CD8-positive, alpha-beta memory T cell (primary cell): ENCODE results near the gene ZBTB48. TPM values are rescaled to one million over a fixed set of nuclear protein-coding genes. Genes with fewer than 3 reads are reported as not detected.

Experiments used
- CTCF ChIA-PET: fragments of 350-600 bp; sonication (Branson Sonifier 250); formaldehyde crosslinking; loops from one replicate; lab custom pipeline; 2021; ENCODE audit warnings: antibody characterized with exemption; lab: Charles Lee
- POLR2A ChIA-PET: fragments of 350-600 bp; sonication (Branson Sonifier 250); formaldehyde crosslinking; loops from one replicate; lab custom pipeline; 2021; ENCODE audit warnings: antibody characterized with exemption; lab: Charles Lee
- DNase-seq, 5 donors: peaks; one replicate each; pipeline versions ENCODE4 v3.0.0 to v3.0.0-alpha.2; 2020 to 2022; ENCODE audit warnings: mixed read lengths in 1 of 5
- H3K27ac ChIP-seq: one replicate; pipeline ENCODE4 v1.7.0; 2013; ENCODE audit warnings: low read depth, mild to moderate bottlenecking, low read length, moderate library complexity
- H3K27me3 ChIP-seq: 2 replicates; pipeline ENCODE4 v1.7.0; 2013; ENCODE audit warnings: low read length, mild to moderate bottlenecking; ENCODE audit not compliant: insufficient read depth, poor library complexity, severe bottlenecking
- H3K36me3 ChIP-seq: 2 replicates; pipeline ENCODE4 v1.7.0; 2013; ENCODE audit warnings: mild to moderate bottlenecking, low read length, moderate library complexity; ENCODE audit not compliant: insufficient read depth
- H3K4me1 ChIP-seq: 2 replicates; pipeline ENCODE4 v1.7.0; 2013; ENCODE audit warnings: mild to moderate bottlenecking, low read length, moderate library complexity; ENCODE audit not compliant: insufficient read depth
- H3K4me3 ChIP-seq: 2 replicates; pipeline ENCODE4 v1.7.0; 2013; ENCODE audit warnings: mild to moderate bottlenecking, low read length
- H3K9me3 ChIP-seq: 2 replicates; pipeline ENCODE4 v1.7.0; 2013; ENCODE audit warnings: mild to moderate bottlenecking, low read length
- H3K27ac Mint-ChIP-seq, 8 donors: one replicate each; pipeline ENCODE4 v1.8.0; 2020 to 2021; ENCODE audit warnings: mixed read lengths in 8 of 8, mild to moderate bottlenecking in 6 of 8, inconsistent platforms in 3 of 8, moderate library complexity in 3 of 8
- H3K27me3 Mint-ChIP-seq, 2 donors: one replicate each; pipeline ENCODE4 v1.8.0; 2020 to 2021; ENCODE audit warnings: mixed read lengths in 2 of 2, mild to moderate bottlenecking in 1 of 2, moderate library complexity in 1 of 2
- H3K36me3 Mint-ChIP-seq, 3 donors: one replicate each; pipeline ENCODE4 v1.8.0; 2020 to 2021; ENCODE audit warnings: mixed read lengths in 3 of 3, inconsistent platforms in 1 of 3, mild to moderate bottlenecking in 1 of 3
- H3K4me1 Mint-ChIP-seq, 3 donors: one replicate each; pipeline ENCODE4 v1.8.0; 2020 to 2021; ENCODE audit warnings: mixed read lengths in 3 of 3, inconsistent platforms in 1 of 3, mild to moderate bottlenecking in 1 of 3
- H3K4me3 Mint-ChIP-seq, 7 donors: one replicate each; pipeline ENCODE4 v1.8.0; 2020 to 2021; ENCODE audit warnings: mixed read lengths in 7 of 7, mild to moderate bottlenecking in 6 of 7, moderate library complexity in 4 of 7, inconsistent platforms in 2 of 7
- H3K9me3 Mint-ChIP-seq, 5 donors: one replicate each; pipeline ENCODE4 v1.8.0; 2020 to 2022; ENCODE audit warnings: mixed read lengths in 5 of 5, mild to moderate bottlenecking in 3 of 5, moderate library complexity in 2 of 5, inconsistent platforms in 1 of 5
- polyA plus RNA-seq: library from polyadenylated mRNA; unstranded; fragments of 300-500 nt; fragmentation: Illumina TruSeq; gene quantifications from one replicate; pipeline ENCODE4 v1.2.3, GENCODE V29; 2021
- total RNA-seq, 2 experiments: library from RNA; stranded (reverse); gene quantifications; one replicate each; pipeline ENCODE4 v1.2.3, GENCODE V29; 2021

The ZBTB48 gene
- total and polyA plus RNA-seq, 3 experiments from 2014 or later, result 24.1 to 31.7 (median 25.0) TPM

DNA sequence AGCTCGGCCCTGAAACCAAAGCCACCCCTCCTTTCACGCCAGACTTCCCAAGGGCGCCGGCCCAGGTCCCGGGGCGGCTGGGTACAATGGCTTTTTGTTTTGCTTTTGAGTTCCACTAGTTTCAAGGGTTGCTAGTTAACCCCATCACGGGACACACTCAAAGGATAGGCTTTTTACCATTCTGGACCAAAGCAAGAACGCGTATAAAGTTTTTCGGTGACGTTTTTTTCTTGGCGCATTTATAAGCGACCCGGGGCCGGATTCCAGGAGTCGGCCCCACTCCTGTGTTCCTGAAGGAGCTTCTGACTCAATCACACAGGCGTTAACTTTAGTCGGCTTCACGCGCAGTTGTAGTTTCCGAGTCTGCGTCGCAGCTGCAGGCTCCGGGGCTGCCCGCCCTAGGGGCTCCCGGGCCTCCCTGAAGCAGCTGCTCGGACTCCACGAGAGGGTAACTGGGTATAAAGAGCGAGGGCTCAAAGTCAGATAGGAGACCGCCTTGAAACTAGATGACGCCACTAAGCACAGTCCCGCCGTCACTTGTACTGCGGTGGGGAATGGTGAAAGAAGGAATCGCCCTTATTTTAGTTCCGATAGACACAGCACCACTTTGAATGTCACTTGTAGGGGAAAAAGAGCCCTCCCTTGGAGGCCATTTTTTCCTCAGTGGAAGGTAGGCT is 23.6 kb downstream of the ZBTB48 start:
- POLR2A ChIA-PET, result interaction anchor here (0.6 to 7.2 kb wide), 10 partner anchors 9 to 143 kb away, joined by 3 to 64 read pairs (median 4); partner anchors contain the start of genes NOL9, PHF13, TAS1R1 and THAP3
- no peaks in the 10 kb centered on the region for H3K27me3 Mint-ChIP-seq
- peak overlapping the region; percentile 59 for H3K4me3 ChIP-seq
- CTCF ChIA-PET, result interaction anchor here (1.3 to 4.2 kb wide), 4 partner anchors 9 to 46 kb away, joined by 4 to 16 read pairs (median 5); no protein-coding TSS in a partner anchor
- peaks cover 30% of the 10 kb centered on the region for H3K4me1 ChIP-seq
- H3K36me3 Mint-ChIP-seq, result peaks cover 0 to 26% (median 0%) of the 10 kb centered on the region in 3 donors
- peak overlapping the region; percentile 91 to 99 (median 96) for H3K27ac Mint-ChIP-seq
- H3K9me3 ChIP-seq, result no peaks in the 10 kb centered on the region
- H3K4me1 Mint-ChIP-seq, result peaks cover 28 to 38% (median 33%) of the 10 kb centered on the region in 3 donors
- H3K4me3 Mint-ChIP-seq, result peak overlapping the region; percentile 90 to 98 (median 91)
- H3K36me3 ChIP-seq, result no peaks in the 10 kb centered on the region
- peak overlapping the region; percentile 92 for H3K27ac ChIP-seq
- DNase-seq, result peak; percentile 31 to 79 (median 70)
- no peaks in the 10 kb centered on the region for H3K27me3 ChIP-seq
- no peaks in the 10 kb centered on the region for H3K9me3 Mint-ChIP-seq

DNA sequence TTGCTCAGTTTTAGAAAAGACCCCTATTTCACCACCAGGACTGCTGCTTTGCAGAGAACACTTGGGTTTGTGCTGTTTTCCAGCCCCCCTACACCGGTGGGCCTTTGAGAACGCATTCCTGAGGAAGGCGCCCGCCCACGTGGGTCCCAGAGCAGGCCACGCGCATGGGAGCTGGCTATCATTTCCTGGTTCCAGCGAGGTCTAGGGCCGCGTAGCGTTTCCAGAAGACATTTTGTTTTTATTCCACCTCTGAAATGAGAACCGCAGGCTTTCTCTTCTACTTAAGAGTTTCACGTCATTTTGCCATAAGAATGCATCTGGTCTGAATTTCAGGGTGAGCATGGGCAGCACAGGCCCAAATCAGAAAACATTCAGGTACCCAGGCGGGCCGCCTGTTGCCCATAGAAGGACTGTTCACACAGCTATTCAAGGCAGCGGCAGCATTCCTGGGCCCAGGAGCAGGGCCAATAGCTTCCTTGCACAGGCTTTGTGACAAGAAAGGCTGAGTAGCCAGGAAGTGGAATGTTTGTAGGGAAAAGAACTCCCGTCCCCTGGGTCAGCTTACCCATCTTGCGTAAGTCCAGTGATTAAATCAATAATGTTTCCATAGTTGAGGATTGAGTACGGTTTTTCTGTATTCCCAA is 24.2 kb downstream of the ZBTB48 start:
- DNase-seq, result peak in 1 of 5 donors; percentile 16
- H3K27ac Mint-ChIP-seq, result peak overlapping the region; percentile 91 to 99 (median 96)
- peaks cover 26 to 32% (median 28%) of the 10 kb centered on the region in 3 donors for H3K4me1 Mint-ChIP-seq
- CTCF ChIA-PET, result interaction anchor here (1.0 to 4.2 kb wide), 4 partner anchors 8 to 49 kb away, joined by 3 to 16 read pairs (median 4); partner anchors contain the start of genes NOL9 and TAS1R1
- no peaks in the 10 kb centered on the region for H3K27me3 Mint-ChIP-seq
- H3K36me3 Mint-ChIP-seq, result peaks cover 0 to 22% (median 0%) of the 10 kb centered on the region in 3 donors
- no peaks in the 10 kb centered on the region for H3K36me3 ChIP-seq
- peak overlapping the region; percentile 90 to 98 (median 91) for H3K4me3 Mint-ChIP-seq
- H3K4me3 ChIP-seq, result peak overlapping the region; percentile 59
- H3K4me1 ChIP-seq, result peaks cover 25% of the 10 kb centered on the region
- peak overlapping the region; percentile 92 for H3K27ac ChIP-seq
- no peaks in the 10 kb centered on the region for H3K9me3 ChIP-seq
- no peaks in the 10 kb centered on the region for H3K27me3 ChIP-seq
- H3K9me3 Mint-ChIP-seq, result no peaks in the 10 kb centered on the region
- POLR2A ChIA-PET, result interaction anchor here (0.6 to 7.2 kb wide), 9 partner anchors 9 to 49 kb away, joined by 3 to 64 read pairs (median 3); partner anchors contain the start of genes NOL9, PHF13, TAS1R1 and THAP3

DNA sequence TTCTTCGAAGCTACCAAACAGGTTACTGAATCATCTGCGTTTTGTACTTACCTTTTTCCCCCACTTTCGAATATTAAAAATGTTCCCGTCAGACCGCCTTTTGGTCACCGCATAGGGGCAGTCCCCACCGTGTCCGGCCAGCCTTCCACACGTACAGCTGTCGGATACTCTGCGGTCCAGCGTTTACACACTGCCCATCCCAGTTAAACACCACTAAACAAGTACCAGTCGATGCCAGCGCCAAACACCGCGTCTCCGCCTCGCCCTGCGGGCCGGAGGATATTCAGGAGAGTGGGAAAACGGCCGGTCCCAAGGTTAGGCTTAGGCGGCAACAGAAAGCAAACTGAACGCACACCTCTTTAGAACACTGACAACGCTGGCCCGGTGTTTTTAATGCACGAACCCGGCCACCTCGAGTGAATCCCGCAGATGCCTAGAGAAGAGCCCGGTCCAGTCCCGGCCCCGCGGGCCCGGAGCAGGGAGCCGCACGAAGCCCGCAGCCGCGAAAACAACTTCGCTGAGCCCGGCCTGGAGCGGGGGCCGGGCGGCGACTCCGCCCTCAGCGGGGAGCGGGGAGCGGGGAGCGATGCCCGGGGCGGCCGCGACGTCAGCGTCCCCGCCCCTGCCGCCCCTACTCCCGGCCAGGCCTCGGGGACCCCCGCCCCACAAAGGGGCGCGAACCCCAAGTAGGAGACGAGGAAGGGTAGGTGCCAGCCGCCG is 33.0 kb downstream of the ZBTB48 start:
- DNase-seq, result peak in 1 of 5 donors; percentile 3
- peak overlapping the region; percentile 65 to 95 (median 92) for H3K27ac Mint-ChIP-seq
- H3K9me3 Mint-ChIP-seq, result no peaks in the 10 kb centered on the region
- ChIA-PET POLR2A (interaction anchor here (0.8 to 3.1 kb wide), 2 partner anchors 10 to 13 kb away, joined by 3 to 32 read pairs; partner anchors contain the start of gene KLHL21), CTCF (interaction anchor here (1.1 to 1.4 kb wide), 3 partner anchors 9 to 89 kb away, joined by 3 to 5 read pairs (median 4); partner anchors contain the start of gene DNAJC11)
- H3K4me3 Mint-ChIP-seq, result peak overlapping the region; percentile 87 to 96 (median 91)
- peaks cover 12% of the 10 kb centered on the region for H3K4me1 ChIP-seq
- peaks cover 0 to 11% (median 0%) of the 10 kb centered on the region in 3 donors for H3K36me3 Mint-ChIP-seq
- H3K36me3 ChIP-seq, result no peaks in the 10 kb centered on the region
- no peaks in the 10 kb centered on the region for H3K9me3 ChIP-seq
- peaks cover 20 to 25% (median 23%) of the 10 kb centered on the region in 3 donors for H3K4me1 Mint-ChIP-seq
- peaks cover 0 to 2% of the 10 kb centered on the region in 2 donors for H3K27me3 Mint-ChIP-seq
- H3K27me3 ChIP-seq, result no peaks in the 10 kb centered on the region
- H3K4me3 ChIP-seq, result peak overlapping the region; percentile 93
- H3K27ac ChIP-seq, result peak overlapping the region; percentile 81

DNA sequence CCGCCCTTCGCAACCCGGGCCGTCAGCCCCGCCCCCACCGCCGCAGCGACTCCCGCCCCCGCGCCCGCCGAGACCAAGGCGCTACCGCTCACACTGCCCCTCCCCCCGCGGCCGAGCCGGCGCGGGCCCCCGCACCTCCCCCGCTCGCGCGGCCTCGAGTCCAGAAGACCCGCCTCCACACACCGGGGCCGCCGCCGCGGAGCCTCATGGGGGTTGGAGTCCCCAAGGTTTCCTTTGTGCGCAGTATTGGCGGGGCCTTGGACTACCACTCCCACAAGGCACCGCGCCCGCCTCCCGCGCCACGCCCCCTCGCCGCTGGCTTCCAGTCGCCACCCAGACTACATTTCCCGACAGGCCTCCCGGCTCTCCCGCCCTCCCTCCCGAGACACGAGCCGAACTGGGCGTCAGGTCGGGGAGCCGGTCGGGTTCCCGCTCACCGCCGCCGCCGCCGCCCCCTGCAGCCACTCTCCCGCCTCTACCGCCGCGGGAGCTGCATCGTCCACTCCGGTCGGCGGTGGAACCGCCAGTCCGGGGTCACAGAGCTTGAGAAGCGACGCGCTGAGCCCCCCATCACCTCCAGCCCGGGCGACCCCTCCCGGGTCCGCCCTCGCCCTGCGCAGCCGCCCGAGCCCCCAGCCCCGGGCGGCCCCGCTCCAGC is 33.7 kb downstream of the ZBTB48 start, which contains the start of gene PHF13:
PHF13 (plus strand) TSS at position 371 of the 658 bp plus-strand sequence. CDS start 336 bp downstream, outside the sequence.
- Mint-ChIP-seq H3K36me3 (peaks cover 0 to 12% (median 0%) of the 10 kb centered on the region in 3 donors), H3K27ac (peak within 1 kb of the TSS; percentile 65 to 95 (median 92)), H3K27me3 (peaks cover 0 to 2% of the 10 kb centered on the region in 2 donors), H3K9me3 (no peaks in the 10 kb centered on the region), H3K4me1 (peaks cover 20 to 25% (median 23%) of the 10 kb centered on the region in 3 donors), H3K4me3 (peak within 1 kb of the TSS; percentile 90 to 96 (median 92))
- Histone ChIP-seq H3K4me1 (peaks cover 12% of the 10 kb centered on the region), H3K27me3 (no peaks in the 10 kb centered on the region), H3K27ac (peak within 1 kb of the TSS; percentile 81), H3K4me3 (peak within 1 kb of the TSS; percentile 93), H3K9me3 (no peaks in the 10 kb centered on the region), H3K36me3 (no peaks in the 10 kb centered on the region)
- DNase-seq, result peak; percentile 99
- POLR2A ChIA-PET, result interaction anchor here (1.1 to 3.1 kb wide), 2 partner anchors 11 to 14 kb away, joined by 3 to 32 read pairs; partner anchors contain the start of gene KLHL21
- CTCF ChIA-PET, result no interaction called here

DNA sequence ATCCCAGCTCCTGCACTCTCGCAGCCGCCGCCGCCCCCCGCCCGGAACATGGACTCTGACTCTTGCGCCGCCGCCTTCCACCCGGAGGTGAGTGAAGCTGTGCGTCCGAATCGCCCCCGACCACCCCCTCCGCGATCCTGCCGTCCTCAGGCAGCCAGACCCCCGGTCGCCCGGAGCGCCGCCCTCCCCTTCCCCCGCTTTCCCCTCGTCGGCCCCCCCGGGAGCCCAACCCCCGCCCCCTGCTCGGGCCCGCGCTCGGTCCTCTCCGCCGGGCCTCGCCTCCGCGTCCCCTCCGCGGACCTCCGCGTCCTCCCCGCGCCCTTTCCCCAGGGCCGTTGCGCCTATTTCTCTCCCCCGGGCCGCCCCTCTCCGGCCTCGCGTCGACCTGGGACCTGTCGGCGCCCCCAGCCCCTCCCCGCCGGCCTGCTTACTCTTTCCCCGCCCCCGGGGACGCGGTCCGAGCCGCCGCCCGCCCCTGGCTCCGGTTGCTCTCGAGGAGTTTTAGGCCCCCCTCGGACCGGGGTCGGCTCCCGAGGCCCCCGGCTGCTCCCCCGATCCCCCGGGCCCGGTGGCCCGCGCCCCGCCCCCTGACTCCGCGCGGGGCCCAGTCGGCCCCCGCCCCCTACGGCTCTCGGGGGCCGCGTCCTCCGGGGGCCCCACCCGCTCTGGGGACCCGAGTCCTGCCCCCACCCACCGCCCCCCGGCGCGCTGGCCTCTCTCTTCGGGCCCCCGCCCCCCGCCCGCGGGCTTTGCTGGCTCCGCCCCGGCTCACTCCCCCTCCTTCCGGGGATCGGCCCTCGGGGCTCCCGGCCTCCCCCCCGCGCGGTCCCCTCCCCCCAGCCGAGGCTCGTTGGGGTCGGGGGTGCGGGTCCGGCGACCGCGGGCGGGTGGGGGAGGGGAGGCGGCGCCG is 34.5 kb downstream of the ZBTB48 start:
- peaks cover 0 to 2% of the 10 kb centered on the region in 2 donors for H3K27me3 Mint-ChIP-seq
- peaks cover 20 to 25% (median 23%) of the 10 kb centered on the region in 3 donors for H3K4me1 Mint-ChIP-seq
- ChIA-PET POLR2A (interaction anchor here (1.1 to 3.1 kb wide), 2 partner anchors 11 to 14 kb away, joined by 3 to 32 read pairs; partner anchors contain the start of gene KLHL21), CTCF (no interaction called here)
- H3K36me3 Mint-ChIP-seq, result peaks cover 0 to 17% (median 0%) of the 10 kb centered on the region in 3 donors
- Histone ChIP-seq H3K27ac (peak overlapping the region; percentile 59), H3K4me1 (peaks cover 12% of the 10 kb centered on the region), H3K9me3 (no peaks in the 10 kb centered on the region), H3K27me3 (no peaks in the 10 kb centered on the region), H3K4me3 (peak overlapping the region; percentile 37), H3K36me3 (no peaks in the 10 kb centered on the region)
- DNase-seq, result peak; percentile 26 to 77 (median 52)
- H3K27ac Mint-ChIP-seq, result peak overlapping the region in 1 of 8 donors; percentile 38
- H3K4me3 Mint-ChIP-seq, result peak overlapping the region; percentile 46 to 96 (median 92)
- H3K9me3 Mint-ChIP-seq, result no peaks in the 10 kb centered on the region
